ENCODE measurements around the gene REEP3.
A peak's percentile ranks its signal among the peaks of the same experiment; 100 is the strongest.
"Not testable (repeated sequence)": the region's sequence is repeated elsewhere in the genome, so short reads cannot be mapped to it uniquely, and the experiment has no call there.

REEP3 gene

GRCh38 chr10:63630085-63630930, 109.1 kb downstream of the REEP3 start:
- DNase-seq (ENCODE audit: low read depth), result peak; percentile 79

- no peak for DNase-seq (ENCODE audit: low read depth)
Measured at GRCh38 chr10:63630931-63631680, 109.9 kb downstream of the REEP3 start.

GRCh38 chr10:63631991-63632390, 110.8 kb downstream of the REEP3 start:
- DNase-seq (ENCODE audit: low read depth), result no peak

- DNase-seq (ENCODE audit: low read depth), result no peak
Measured at GRCh38 chr10:63633677-63634487, 112.7 kb downstream of the REEP3 start.

GRCh38 chr10:63634488-63635065, 113.4 kb downstream of the REEP3 start:
- DNase-seq (ENCODE audit: low read depth), result no peak

- no peak for DNase-seq (ENCODE audit: low read depth)
Measured at GRCh38 chr10:63636812-63637211, 115.6 kb downstream of the REEP3 start.

GRCh38 chr10:63637901-63638327, 116.7 kb downstream of the REEP3 start:
- no peak for DNase-seq (ENCODE audit: low read depth)

GRCh38 chr10:63641366-63641765, 120.2 kb downstream of the REEP3 start:
- DNase-seq (ENCODE audit: low read depth), result no peak

GRCh38 chr10:63641799-63642198, 120.6 kb downstream of the REEP3 start:
- no peak for DNase-seq (ENCODE audit: low read depth)

- no peak for DNase-seq (ENCODE audit: low read depth)
Measured at GRCh38 chr10:63642808-63643207, 121.6 kb downstream of the REEP3 start.

GRCh38 chr10:63644418-63645142, 123.4 kb downstream of the REEP3 start:
- no peak for DNase-seq (ENCODE audit: low read depth)

- DNase-seq (ENCODE audit: low read depth), result no peak
Measured at GRCh38 chr10:63645195-63645594, 124.0 kb downstream of the REEP3 start.

GRCh38 chr10:63646491-63646890, 125.3 kb downstream of the REEP3 start:
- no peak for DNase-seq (ENCODE audit: low read depth)

GRCh38 chr10:63651864-63652263, 130.7 kb downstream of the REEP3 start:
- no peak for DNase-seq (ENCODE audit: low read depth)

GRCh38 chr10:63653747-63654146, 132.5 kb downstream of the REEP3 start:
- DNase-seq (ENCODE audit: low read depth), result no peak

GRCh38 chr10:63657761-63658160, 136.6 kb downstream of the REEP3 start:
- DNase-seq (ENCODE audit: low read depth), result no peak

- not testable (repeated sequence) for DNase-seq (ENCODE audit: low read depth)
Measured at GRCh38 chr10:63660941-63661340, 139.7 kb downstream of the REEP3 start.

- no peak for DNase-seq (ENCODE audit: low read depth)
Measured at GRCh38 chr10:63661347-63661746, 140.1 kb downstream of the REEP3 start.

- DNase-seq (ENCODE audit: low read depth), result no peak
Measured at GRCh38 chr10:63664341-63664885, 143.2 kb downstream of the REEP3 start.

- DNase-seq (ENCODE audit: low read depth), result not testable (repeated sequence)
Measured at GRCh38 chr10:63665006-63665580, 143.9 kb downstream of the REEP3 start.
